NCI-H1694 treated with DMSO at 0.1 percent for 48 hours (cell line): Measurements from ENCODE around the gene INPP5E.

Source experiments
- DNase-seq: peaks from one replicate; lab custom pipeline; 2025; lab: John Stamatoyannopoulos, UW

The INPP5E gene

DNA sequence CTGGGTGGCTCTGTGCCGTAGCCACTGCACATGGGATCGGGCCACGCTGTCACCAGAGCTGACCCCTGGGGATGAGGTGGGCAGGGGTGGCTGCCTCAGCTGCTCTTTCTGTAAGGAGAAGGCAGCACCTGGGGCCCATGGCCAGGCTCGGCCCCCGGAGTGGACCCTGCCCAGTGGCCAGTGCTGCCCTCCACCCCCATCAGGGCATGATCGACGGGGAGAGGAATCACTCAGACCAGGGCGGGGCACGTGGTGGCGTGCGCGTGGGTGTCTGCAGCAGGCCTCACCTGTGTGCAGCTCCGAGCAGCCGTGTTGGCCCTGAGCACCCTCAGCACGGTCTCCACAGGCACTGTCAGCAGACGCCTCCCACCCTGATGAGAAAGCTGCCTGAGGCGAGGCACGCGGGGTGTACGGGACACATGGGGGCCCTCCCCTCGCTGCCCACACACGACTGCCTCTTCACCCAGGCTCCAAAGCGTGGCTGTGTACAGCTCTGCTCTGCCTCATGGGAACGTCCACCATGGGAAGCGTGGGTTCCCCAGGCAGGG, 57.6 kb downstream of the INPP5E start:
- DNase-seq: no peak

DNA sequence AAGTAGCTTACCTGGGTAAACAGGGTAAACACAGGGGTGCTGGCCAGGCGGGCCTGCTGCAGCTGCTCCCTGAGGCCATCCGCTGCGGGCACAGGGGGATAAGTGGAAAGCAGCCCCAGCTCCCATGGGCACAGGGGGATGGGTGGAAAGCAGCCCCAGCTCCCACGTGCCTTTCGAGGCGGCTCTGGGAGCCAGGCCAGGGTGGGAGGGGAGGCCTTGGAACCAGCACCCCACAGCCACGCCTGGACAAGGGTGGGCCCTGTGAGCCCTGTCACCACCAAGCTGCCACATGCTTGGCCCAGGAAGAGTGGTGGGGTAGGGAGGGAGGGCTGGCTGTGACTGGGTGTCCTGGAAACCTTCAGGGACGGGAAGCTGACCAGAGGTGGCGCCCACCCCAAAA, 58.3 kb downstream of the INPP5E start:
- no peak for DNase-seq

DNA sequence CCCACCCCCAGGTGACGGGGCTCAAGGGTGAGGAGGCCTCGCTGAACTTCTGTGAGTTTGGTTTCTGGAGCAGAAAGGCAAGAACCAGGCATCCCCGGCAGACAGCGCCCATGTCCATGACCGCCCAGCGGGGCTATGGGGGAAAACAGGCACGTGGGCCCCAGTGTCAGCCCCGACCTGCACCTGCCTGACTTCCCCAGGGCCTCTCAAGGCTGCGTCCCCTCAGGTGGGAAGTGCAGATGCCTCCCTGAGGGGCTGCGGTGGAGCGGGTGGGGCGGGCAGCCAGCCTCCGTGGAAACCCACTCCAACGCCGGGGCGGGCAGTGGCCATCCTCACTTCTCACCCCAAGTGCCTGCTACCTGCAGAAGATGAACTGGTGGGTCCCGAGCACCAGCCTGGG, 59.3 kb downstream of the INPP5E start:
- no peak for DNase-seq

DNA sequence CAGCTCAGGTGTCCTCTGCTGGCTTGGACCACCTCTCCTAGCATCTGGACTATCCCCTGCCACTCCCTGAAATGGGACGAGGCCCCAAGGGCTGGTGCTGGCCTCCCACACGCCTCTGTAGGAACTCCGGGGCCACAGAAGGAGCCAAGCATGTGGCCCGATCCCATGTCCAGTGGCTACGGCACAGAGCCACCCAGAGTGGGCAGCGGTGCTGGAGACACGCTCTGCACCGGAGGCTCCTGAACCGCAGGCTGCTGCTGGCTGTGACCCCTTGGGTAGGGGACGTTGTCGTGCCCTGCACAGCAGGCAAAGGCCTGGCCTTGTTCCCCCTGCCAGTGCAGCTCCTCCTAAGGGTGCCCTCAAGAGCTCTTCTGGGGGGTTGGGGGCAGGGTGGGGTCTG, 59.8 kb downstream of the INPP5E start:
- no peak for DNase-seq

DNA sequence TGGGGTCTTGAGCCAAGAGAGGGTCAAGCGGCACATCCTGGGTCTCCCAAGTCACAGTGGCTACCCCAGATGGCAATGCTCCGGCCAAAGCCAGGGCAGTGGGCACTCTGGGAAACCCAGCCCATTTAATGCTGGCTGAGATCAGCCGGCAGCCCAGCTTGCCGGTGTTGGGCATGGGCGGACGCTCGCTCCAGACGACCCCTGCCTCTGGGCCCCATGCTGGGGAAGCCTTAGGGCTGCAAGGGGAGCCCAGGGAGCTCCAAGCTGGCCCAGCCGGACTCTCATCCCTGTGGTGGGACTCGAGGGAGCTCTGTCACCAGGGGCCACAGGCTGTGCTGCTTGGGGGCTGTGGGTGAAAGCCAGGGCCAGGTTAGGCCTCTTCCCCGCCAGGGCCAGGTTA, 60.2 kb downstream of the INPP5E start:
- no peak for DNase-seq

DNA sequence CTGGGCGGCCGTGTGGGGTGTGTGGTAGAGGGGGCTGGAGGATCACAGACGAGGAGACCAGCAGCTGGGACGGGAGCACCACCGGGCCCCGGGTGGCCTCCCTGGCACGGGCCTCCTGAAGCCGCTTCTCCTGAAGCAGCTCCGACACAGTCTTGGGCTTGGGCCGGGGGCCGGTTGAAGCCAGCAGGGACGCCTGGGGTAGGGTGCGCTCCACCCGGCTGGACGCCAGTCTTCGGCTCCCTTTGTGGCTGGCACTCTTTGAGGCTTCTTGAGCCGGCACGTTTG, 60.7 kb downstream of the INPP5E start:
- no peak for DNase-seq
